ENCODE results near the gene STK40.

STK40 gene

DNA sequence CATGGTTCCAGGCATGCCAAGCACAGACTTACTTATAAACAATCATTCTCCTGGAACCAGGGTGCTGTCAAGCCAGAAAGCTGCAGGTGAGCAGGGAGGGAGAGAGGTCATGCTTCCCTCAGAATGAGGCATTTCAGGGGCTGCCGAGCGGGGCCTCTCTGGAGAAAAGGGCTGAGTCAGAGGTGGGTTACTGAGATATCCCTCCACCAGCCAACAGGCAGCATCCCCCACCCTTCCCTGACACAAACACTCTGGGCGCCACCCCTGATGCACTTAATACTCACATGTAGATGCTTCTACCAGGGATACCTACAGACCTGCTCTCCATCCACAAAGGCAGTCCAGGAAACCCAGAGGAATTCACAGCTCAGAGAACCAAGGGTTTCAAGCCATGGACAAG, 13.1 kb downstream of the STK40 start:
- H3K27me3 ChIP-seq (ENCODE audit: insufficient read depth, low read length, poor library complexity): no peaks in the 10 kb centered on the region
- DNase-seq (no peak), ATAC-seq (ENCODE audit: insufficient read depth, low read depth) (no peak)
- H3K4me2 ChIP-seq (ENCODE audit: insufficient read depth, low read length): no peak overlapping the region
- H2AFZ ChIP-seq (ENCODE audit: low read depth, low read length): no peak overlapping the region
- H3K36me3 ChIP-seq (ENCODE audit: insufficient read depth, low read length): peaks cover 17% of the 10 kb centered on the region
- H3K79me2 ChIP-seq (ENCODE audit: insufficient read depth, low read length): peaks cover 38% of the 10 kb centered on the region
- TF ChIP-seq, protein P1, sequence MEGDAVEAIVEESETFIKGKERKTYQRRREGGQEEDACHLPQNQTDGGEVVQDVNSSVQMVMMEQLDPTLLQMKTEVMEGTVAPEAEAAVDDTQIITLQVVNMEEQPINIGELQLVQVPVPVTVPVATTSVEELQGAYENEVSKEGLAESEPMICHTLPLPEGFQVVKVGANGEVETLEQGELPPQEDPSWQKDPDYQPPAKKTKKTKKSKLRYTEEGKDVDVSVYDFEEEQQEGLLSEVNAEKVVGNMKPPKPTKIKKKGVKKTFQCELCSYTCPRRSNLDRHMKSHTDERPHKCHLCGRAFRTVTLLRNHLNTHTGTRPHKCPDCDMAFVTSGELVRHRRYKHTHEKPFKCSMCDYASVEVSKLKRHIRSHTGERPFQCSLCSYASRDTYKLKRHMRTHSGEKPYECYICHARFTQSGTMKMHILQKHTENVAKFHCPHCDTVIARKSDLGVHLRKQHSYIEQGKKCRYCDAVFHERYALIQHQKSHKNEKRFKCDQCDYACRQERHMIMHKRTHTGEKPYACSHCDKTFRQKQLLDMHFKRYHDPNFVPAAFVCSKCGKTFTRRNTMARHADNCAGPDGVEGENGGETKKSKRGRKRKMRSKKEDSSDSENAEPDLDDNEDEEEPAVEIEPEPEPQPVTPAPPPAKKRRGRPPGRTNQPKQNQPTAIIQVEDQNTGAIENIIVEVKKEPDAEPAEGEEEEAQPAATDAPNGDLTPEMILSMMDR (IDR thresholded peaks at IDR 0.05; ENCODE audit: borderline replicate concordance, extremely low read depth, low read length, poor library complexity, severe bottlenecking): no peak
- TF ChIP-seq EZH2 (IDR thresholded peaks at IDR 0.05; ENCODE audit: borderline replicate concordance, low read depth, low read length, severe bottlenecking): no peak
- no peak overlapping the region for H3K9ac ChIP-seq (ENCODE audit: low read depth, low read length)
- H4K20me1 ChIP-seq (ENCODE audit: insufficient read depth, low read length): peaks cover 27% of the 10 kb centered on the region
- no peak overlapping the region for H3K4me3 ChIP-seq (ENCODE audit: low read depth in 1 of 2, low read length in 2 of 2)
- no peaks in the 10 kb centered on the region for H3K9me3 ChIP-seq (ENCODE audit: insufficient read depth, low read length, severe bottlenecking)
- H3K27ac ChIP-seq (ENCODE audit: low read length): no peak overlapping the region
- H3K4me1 ChIP-seq (ENCODE audit: insufficient read depth, low read length): peaks cover 16% of the 10 kb centered on the region

GRCh38 chr1:36369061-36369861, 16.5 kb downstream of the STK40 start:
- no peaks in the 10 kb centered on the region for H3K27me3 ChIP-seq (ENCODE audit: insufficient read depth, low read length, poor library complexity)
- peaks cover 33% of the 10 kb centered on the region for H3K79me2 ChIP-seq (ENCODE audit: insufficient read depth, low read length)
- no peak overlapping the region; the same call in 1 of the 2 replicates for H2AFZ ChIP-seq (ENCODE audit: low read depth, low read length)
- H3K9me3 ChIP-seq (ENCODE audit: insufficient read depth, low read length, severe bottlenecking): no peaks in the 10 kb centered on the region
- DNase-seq (peak; percentile 86), ATAC-seq (ENCODE audit: insufficient read depth, low read depth) (peak; percentile 72)
- no peak overlapping the region for H3K9ac ChIP-seq (ENCODE audit: low read depth, low read length)
- H3K36me3 ChIP-seq (ENCODE audit: insufficient read depth, low read length): peaks cover 16% of the 10 kb centered on the region
- H3K4me3 ChIP-seq (ENCODE audit: low read depth in 1 of 2, low read length in 2 of 2): no peak overlapping the region
- H3K4me1 ChIP-seq (ENCODE audit: insufficient read depth, low read length): peaks cover 29% of the 10 kb centered on the region
- no peak overlapping the region for H3K4me2 ChIP-seq (ENCODE audit: insufficient read depth, low read length)
- H3K27ac ChIP-seq (ENCODE audit: low read length): no peak overlapping the region
- TF ChIP-seq, protein P1 (IDR thresholded peaks at IDR 0.05; ENCODE audit: borderline replicate concordance, extremely low read depth, low read length, poor library complexity, severe bottlenecking): peak; percentile 93
- TF ChIP-seq EZH2 (IDR thresholded peaks at IDR 0.05; ENCODE audit: borderline replicate concordance, low read depth, low read length, severe bottlenecking): no peak
- peaks cover 20% of the 10 kb centered on the region for H4K20me1 ChIP-seq (ENCODE audit: insufficient read depth, low read length)

DNA sequence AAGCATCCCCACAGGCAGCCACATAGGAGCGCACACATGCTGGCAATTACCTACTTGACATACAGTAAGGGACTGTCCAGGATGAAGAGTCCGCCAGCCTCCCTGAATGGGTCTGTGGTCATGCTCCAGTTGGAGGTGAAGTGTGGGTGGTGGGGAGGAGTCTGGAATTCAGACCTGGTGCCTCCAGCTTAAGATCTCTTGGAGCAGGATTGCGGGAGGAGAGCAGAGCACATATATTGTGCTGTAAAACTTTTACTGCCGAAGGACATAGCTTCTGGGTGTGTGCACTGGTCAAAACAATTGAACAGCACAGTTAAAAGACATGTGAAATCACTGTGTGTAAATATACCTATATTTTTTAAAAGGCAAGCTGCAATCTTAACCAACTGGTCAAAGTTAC, 17.9 kb downstream of the STK40 start:
- peaks cover 21% of the 10 kb centered on the region for H3K79me2 ChIP-seq (ENCODE audit: insufficient read depth, low read length)
- ATAC-seq (ENCODE audit: insufficient read depth, low read depth): no peak
- H3K27me3 ChIP-seq (ENCODE audit: insufficient read depth, low read length, poor library complexity): no peaks in the 10 kb centered on the region
- no peak overlapping the region for H3K9ac ChIP-seq (ENCODE audit: low read depth, low read length)
- no peaks in the 10 kb centered on the region for H3K9me3 ChIP-seq (ENCODE audit: insufficient read depth, low read length, severe bottlenecking)
- no peak overlapping the region for H2AFZ ChIP-seq (ENCODE audit: low read depth, low read length)
- peaks cover 12% of the 10 kb centered on the region for H4K20me1 ChIP-seq (ENCODE audit: insufficient read depth, low read length)
- peaks cover 20% of the 10 kb centered on the region for H3K4me1 ChIP-seq (ENCODE audit: insufficient read depth, low read length)
- no peak overlapping the region for H3K4me2 ChIP-seq (ENCODE audit: insufficient read depth, low read length)
- no peak overlapping the region for H3K27ac ChIP-seq (ENCODE audit: low read length)
- peaks cover 15% of the 10 kb centered on the region for H3K36me3 ChIP-seq (ENCODE audit: insufficient read depth, low read length)
- H3K4me3 ChIP-seq (ENCODE audit: low read depth in 1 of 2, low read length in 2 of 2): no peak overlapping the region
- DNase-seq: no peak
- TF ChIP-seq EZH2 (IDR thresholded peaks at IDR 0.05; ENCODE audit: borderline replicate concordance, low read depth, low read length, severe bottlenecking): no peak
- TF ChIP-seq, protein P1 (IDR thresholded peaks at IDR 0.05; ENCODE audit: borderline replicate concordance, extremely low read depth, low read length, poor library complexity, severe bottlenecking): no peak
